ENCODE data around the gene BANF2. TPM values are rescaled to one million over a fixed set of nuclear protein-coding genes. Genes with fewer than 3 reads are reported as not detected.

BANF2 gene
- total and polyA plus RNA-seq, 2 of the 8 experiments (the other 6 are each of a cell fraction or from before 2014, with no cell fraction given): not detected

- Histone ChIP-seq H3K36me3 (ENCODE audit: control insufficient read depth in 2 of 4, insufficient read depth in 4 of 4, low read length in 3 of 4) (no peaks in the 10 kb centered on the region), H4K8ac (ENCODE audit: extremely low read depth, insufficient read depth, low read length) (no peak overlapping the region), H4K20me1 (replicated peaks in 1 of 2; ENCODE audit: control insufficient read depth in 1 of 2, insufficient read depth in 2 of 2, low read length in 2 of 2) (no peaks in the 10 kb centered on the region), H2BK20ac (ENCODE audit: low read length) (no peak overlapping the region), H3K79me2 (ENCODE audit: control insufficient read depth in 1 of 2, insufficient read depth in 2 of 2, low read length in 2 of 2) (no peaks in the 10 kb centered on the region), H2AK5ac (ENCODE audit: low read depth, low read length) (no peak overlapping the region), H2BK12ac (ENCODE audit: low read depth, low read length) (no peak overlapping the region), H3K56ac (replicated peaks; ENCODE audit: insufficient read length, low read depth, low read length) (no peak overlapping the region), H3K27ac (ENCODE audit: low read depth, low read length) (no peak overlapping the region), H3K14ac (ENCODE audit: insufficient read length) (no peak overlapping the region), H3K4ac (replicated peaks; ENCODE audit: insufficient read length, low read depth, low read length) (no peak overlapping the region), H3K9me3 (ENCODE audit: insufficient read depth in 2 of 2, low read depth in 1 of 2, low read length in 1 of 2) (no peaks in the 10 kb centered on the region), H3K4me2 (ENCODE audit: insufficient read depth in 1 of 2, low read depth in 2 of 2, low read length in 2 of 2) (no peak overlapping the region), H3K4me1 (replicated peaks in 1 of 4; ENCODE audit: control insufficient read depth in 3 of 4, insufficient read depth in 4 of 4, low read length in 3 of 4) (peaks cover 0 to 5% (median 0%) of the 10 kb centered on the region in 4 experiments; a peak in 1 of 7 replicates), H3K4me3 (ENCODE audit: extremely low read depth in 1 of 4, insufficient read depth in 2 of 4, low read depth in 3 of 4, low read length in 4 of 4) (no peak overlapping the region), H2AFZ (ENCODE audit: low read length) (no peak overlapping the region), H4K5ac (ENCODE audit: insufficient read length, low read depth, low read length) (no peak overlapping the region), H4K91ac (replicated peaks; ENCODE audit: insufficient read length, low read length) (no peak overlapping the region), H3K9ac (replicated peaks in 1 of 4; ENCODE audit: extremely low read depth in 1 of 4, low read depth in 3 of 4, low read length in 3 of 4) (no peak overlapping the region), H2BK15ac (ENCODE audit: low read length) (no peak overlapping the region), H3K23ac (ENCODE audit: insufficient read length) (no peak overlapping the region), H2BK120ac (replicated peaks; ENCODE audit: low read depth, low read length) (no peak overlapping the region), H3K79me1 (ENCODE audit: low read depth, low read length) (no peaks in the 10 kb centered on the region), H3K18ac (ENCODE audit: extremely low read depth, low read length) (no peak overlapping the region), H3K27me3 (replicated peaks in 1 of 4; ENCODE audit: control insufficient read depth in 3 of 4, extremely low read depth in 1 of 4, insufficient read depth in 3 of 4, low read length in 3 of 4) (no peaks in the 10 kb centered on the region), H2BK5ac (ENCODE audit: low read depth, low read length) (no peak overlapping the region), H3K23me2 (ENCODE audit: low read depth, low read length) (no peaks in the 10 kb centered on the region)
- DNase-seq (ENCODE audit: low read depth in 1 of 2, low spot score in 2 of 2) (no peak), FAIRE-seq (no peak)
- ChIA-PET CTCF (ENCODE audit: partially characterized antibody) (interaction anchor here (1.0 to 1.5 kb wide), 4 partner anchors 46 to 170 kb away, joined by 3 to 4 read pairs (median 4); partner anchors contain the start of gene RRBP1), POLR2A (ENCODE audit: partially characterized antibody) (interaction anchor here (0.8 kb wide), 1 partner anchor 45 kb away, joined by 3 read pairs; no protein-coding TSS in a partner anchor)
- WGBS, 2 experiments (ENCODE audit: extremely low coverage in 1 of 2, insufficient coverage in 1 of 2, insufficient read length in 1 of 2, insufficient replicate concordance in 2 of 2, low coverage in 1 of 2, low lambda C conversion rate in 2 of 2, missing lambda C conversion rate in 1 of 2): 91% methylated on average over 12 of the region's 12 CpGs; no CpG with 5 or more reads in 1 of the 2 experiments
- TF ChIP-seq EP300 (IDR thresholded peaks at IDR 0.05; ENCODE audit: borderline replicate concordance in 1 of 2, low read depth in 2 of 2, low read length in 2 of 2) (no peak), POU5F1 (IDR thresholded peaks at IDR 0.05; ENCODE audit: low read depth, low read length) (no peak), CEBPB (IDR thresholded peaks at IDR 0.05; ENCODE audit: low read depth, low read length) (no peak), JUN (IDR thresholded peaks at IDR 0.05; ENCODE audit: low read depth, low read length) (no peak), TCF12 (IDR thresholded peaks at IDR 0.05; ENCODE audit: low read depth, low read length) (no peak)
- TF ChIP-seq, protein P1, sequence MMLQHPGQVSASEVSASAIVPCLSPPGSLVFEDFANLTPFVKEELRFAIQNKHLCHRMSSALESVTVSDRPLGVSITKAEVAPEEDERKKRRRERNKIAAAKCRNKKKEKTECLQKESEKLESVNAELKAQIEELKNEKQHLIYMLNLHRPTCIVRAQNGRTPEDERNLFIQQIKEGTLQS (IDR thresholded peaks at IDR 0.05; ENCODE audit: insufficient read depth, low read depth, low read length): no peak
These were observed 28.3 kb downstream of the BANF2 start for GRCh38 chr20:17728074-17728473.
